Measurements from ENCODE around the gene LRCH3.

DNA sequence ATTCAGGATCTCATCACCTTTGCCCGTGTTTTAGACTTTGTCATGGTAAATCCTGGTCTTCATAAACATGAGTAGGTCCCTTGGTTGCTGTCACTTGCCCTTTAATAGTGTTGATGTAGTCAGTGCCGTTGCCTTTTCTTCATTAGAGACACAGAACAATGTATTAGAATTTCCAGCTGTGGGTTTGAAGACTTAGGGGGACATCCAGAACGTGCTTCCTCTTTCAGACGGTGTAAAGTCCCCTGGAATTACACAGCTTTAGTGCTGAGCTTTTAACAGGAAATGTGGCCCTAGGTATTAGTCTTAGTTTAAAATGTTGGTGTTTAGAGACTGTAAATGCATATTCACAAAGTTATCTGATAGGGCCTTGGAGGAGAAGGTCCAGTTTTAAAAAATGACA lies 8.8 kb upstream of the LRCH3 start:
- TF ChIP-seq, protein P1, sequence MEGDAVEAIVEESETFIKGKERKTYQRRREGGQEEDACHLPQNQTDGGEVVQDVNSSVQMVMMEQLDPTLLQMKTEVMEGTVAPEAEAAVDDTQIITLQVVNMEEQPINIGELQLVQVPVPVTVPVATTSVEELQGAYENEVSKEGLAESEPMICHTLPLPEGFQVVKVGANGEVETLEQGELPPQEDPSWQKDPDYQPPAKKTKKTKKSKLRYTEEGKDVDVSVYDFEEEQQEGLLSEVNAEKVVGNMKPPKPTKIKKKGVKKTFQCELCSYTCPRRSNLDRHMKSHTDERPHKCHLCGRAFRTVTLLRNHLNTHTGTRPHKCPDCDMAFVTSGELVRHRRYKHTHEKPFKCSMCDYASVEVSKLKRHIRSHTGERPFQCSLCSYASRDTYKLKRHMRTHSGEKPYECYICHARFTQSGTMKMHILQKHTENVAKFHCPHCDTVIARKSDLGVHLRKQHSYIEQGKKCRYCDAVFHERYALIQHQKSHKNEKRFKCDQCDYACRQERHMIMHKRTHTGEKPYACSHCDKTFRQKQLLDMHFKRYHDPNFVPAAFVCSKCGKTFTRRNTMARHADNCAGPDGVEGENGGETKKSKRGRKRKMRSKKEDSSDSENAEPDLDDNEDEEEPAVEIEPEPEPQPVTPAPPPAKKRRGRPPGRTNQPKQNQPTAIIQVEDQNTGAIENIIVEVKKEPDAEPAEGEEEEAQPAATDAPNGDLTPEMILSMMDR (IDR thresholded peaks at IDR 0.05; ENCODE audit: poor library complexity) = no peak
- no peak for TF ChIP-seq EZH2 (IDR thresholded peaks at IDR 0.05; ENCODE audit: borderline replicate concordance)

All from hepatocyte (in vitro differentiated cells).